ENCODE data around the gene SLITRK1. TPM values are rescaled to one million over a fixed set of nuclear protein-coding genes. Genes with fewer than 3 reads are reported as not detected.

Gene SLITRK1
- total RNA-seq = not detected

DNA sequence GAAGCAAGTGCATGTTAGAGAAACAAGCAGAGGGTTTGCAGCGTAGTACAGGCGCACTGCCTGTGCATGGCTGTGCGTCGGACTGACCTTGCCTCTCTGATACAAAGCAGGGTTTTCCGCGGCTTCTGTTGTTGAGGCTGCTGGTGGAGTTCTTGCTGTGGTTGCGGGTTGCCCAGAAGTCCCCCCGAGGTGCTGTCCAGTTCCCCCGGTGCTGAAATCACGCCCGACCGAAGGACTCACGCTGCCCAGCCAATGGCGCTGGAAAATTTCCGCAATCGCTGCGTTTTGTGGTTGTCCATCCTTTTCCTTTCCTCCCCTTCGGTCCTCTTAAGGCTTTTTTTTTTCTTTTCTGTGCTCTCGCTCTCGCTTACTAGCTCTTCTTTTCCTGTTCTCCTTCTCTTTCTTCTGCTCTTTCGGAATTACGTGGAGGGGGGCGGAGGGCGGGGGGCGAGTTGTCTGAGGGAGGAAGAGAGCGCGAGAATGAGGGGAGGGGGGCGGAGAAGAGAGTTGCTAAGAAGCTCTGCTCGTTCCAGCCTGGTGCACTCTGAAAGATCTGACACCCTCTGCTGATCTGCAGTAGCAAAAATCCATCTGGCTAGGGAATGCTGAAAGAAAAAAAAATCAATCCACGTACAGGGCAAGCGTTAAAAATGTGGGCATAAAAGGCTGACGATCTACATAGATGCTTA, at the start of gene SLITRK1:
SLITRK1 (minus strand) TSS at position 558 of the 689 bp plus-strand sequence. CDS start 967 bp downstream, outside the sequence.
- Mint-ChIP-seq H3K9me3 (peaks cover 8 to 11% of the 10 kb centered on the region in 2 donors), H3K36me3 (peaks cover 24 to 34% of the 10 kb centered on the region in 2 donors), H3K27ac (no peak within 1 kb of the TSS)
- DNase-seq (ENCODE audit: low spot score in 2 of 2) (no peak), ATAC-seq (no peak)

DNA sequence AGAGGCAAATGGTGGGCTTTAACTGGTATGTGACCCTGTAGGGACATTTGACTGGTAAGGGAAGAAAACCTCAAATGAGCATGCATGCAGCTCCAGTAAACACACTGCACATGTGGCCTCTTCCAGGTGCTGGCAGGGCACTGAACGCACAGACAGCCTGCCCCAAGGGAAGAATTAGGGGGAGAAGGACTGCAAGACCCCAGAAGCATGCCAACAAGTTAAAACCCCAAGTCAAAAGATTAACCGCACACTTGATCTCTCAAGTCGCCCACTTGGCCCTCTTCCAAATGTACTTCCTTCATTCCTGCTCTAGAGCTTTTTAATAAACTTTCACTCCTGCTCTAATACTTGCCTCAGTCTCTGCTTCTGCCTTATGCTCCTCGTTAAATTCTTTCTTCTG, 46.9 kb upstream of the SLITRK1 start:
- ATAC-seq = no peak

DNA sequence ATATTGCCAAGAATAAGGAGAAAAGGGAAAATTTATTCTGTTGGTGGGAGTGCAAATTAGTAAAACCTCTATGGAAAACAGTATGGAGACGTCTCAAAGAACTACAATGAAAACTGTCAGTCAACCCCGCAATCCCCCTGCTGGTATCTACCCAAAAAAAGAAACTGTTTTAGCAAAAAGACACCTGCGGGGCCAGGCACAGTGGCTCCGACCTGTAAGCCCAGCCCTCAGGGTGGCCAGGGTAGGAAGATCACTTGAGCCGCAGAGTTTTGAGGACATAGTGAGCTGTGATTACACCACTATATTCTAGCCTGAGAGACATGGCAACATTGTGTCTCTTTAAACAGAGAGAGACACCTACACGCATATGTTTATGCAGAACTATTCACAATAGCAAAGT, 37.5 kb upstream of the SLITRK1 start:
- Mint-ChIP-seq H3K9me3 (peaks cover 0 to 5% of the 10 kb centered on the region in 2 donors), H3K27ac (no peak overlapping the region), H3K36me3 (no peaks in the 10 kb centered on the region)
- ATAC-seq = no peak
- DNase-seq (ENCODE audit: low spot score in 2 of 2) = no peak

More for the DNA sequence above, 46.9 kb upstream of the SLITRK1 start:
- no peaks in the 10 kb centered on the region for H3K36me3 Mint-ChIP-seq
- no peak overlapping the region for H3K27ac Mint-ChIP-seq
- DNase-seq (ENCODE audit: low spot score in 2 of 2) = no peak
- peaks cover 5 to 6% of the 10 kb centered on the region in 2 donors for H3K9me3 Mint-ChIP-seq

DNA sequence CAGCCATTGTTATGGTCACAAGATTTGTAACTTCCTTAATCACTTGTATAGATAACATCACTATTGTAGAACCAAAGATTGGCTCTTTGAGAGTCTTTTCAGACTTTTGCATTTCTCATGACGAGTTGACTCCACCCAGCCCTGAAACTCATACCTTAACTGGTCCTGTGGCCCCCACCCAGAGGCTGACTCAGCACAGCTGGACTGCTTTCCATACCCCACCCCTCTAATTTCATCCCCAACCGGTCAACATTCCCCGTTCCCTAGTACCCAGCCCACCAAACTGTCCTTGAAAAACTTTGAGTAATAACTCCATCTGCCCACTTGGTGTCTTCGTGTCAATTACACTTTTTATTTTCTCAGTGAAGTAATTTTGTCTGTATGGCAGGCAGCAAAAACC, 32.1 kb upstream of the SLITRK1 start:
- no peak for DNase-seq (ENCODE audit: low spot score in 2 of 2)
- Mint-ChIP-seq H3K27ac (no peak overlapping the region), H3K36me3 (no peaks in the 10 kb centered on the region), H3K9me3 (peaks cover 14 to 17% of the 10 kb centered on the region in 2 donors)
- ATAC-seq = no peak

GRCh38 chr13:83907196-83907989, 25.1 kb upstream of the SLITRK1 start:
- ATAC-seq (no peak), DNase-seq (ENCODE audit: low spot score in 2 of 2) (no peak)
- Mint-ChIP-seq H3K36me3 (no peaks in the 10 kb centered on the region), H3K27ac (no peak overlapping the region), H3K9me3 (peaks cover 18 to 31% of the 10 kb centered on the region in 2 donors)

- no peak for ATAC-seq
- Mint-ChIP-seq H3K9me3 (peaks cover 18 to 25% of the 10 kb centered on the region in 2 donors), H3K36me3 (no peaks in the 10 kb centered on the region), H3K27ac (no peak overlapping the region)
- no peak for DNase-seq (ENCODE audit: low spot score in 2 of 2)
These were observed 24.1 kb upstream of the SLITRK1 start for GRCh38 chr13:83906240-83906820.

- no peaks in the 10 kb centered on the region for H3K36me3 Mint-ChIP-seq
- ATAC-seq (peak in 1 of 2 donors; percentile 59), DNase-seq (ENCODE audit: low spot score in 2 of 2) (no peak)
- no peak overlapping the region for H3K27ac Mint-ChIP-seq
- peaks cover 13 to 21% of the 10 kb centered on the region in 2 donors for H3K9me3 Mint-ChIP-seq
These were observed 23.4 kb upstream of the SLITRK1 start for GRCh38 chr13:83905641-83906040.

GRCh38 chr13:83895994-83896580, 13.8 kb upstream of the SLITRK1 start:
- ATAC-seq = no peak
- Mint-ChIP-seq H3K27ac (no peak overlapping the region), H3K36me3 (no peaks in the 10 kb centered on the region), H3K9me3 (peaks cover 0 to 6% of the 10 kb centered on the region in 2 donors)
- no peak for DNase-seq (ENCODE audit: low spot score in 2 of 2)

DNA sequence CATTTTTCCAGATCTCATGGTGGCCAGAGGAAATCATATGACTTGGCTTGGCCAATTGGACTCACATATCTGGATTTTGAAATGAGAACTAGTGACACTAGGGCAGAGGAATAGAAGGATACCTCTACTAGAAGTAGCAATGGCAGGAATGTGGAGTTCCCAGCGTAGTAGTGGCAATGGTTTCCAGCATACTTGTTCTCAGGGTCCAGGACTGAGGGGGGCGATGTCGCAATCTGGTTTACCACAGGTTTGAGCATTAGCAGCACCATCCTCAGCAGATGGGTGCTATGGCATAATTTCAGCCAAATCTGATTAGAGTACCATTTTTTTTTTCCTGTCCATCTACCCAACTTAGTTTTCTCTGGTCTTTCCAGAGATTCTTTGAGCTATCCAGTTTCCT, 8.1 kb upstream of the SLITRK1 start:
- DNase-seq (ENCODE audit: low spot score in 2 of 2) (no peak), ATAC-seq (no peak)
- Mint-ChIP-seq H3K27ac (no peak overlapping the region), H3K9me3 (no peaks in the 10 kb centered on the region), H3K36me3 (no peaks in the 10 kb centered on the region)

- no peak for DNase-seq (ENCODE audit: low spot score in 2 of 2)
- peaks cover 5 to 8% of the 10 kb centered on the region in 2 donors for H3K9me3 Mint-ChIP-seq
- no peak for ATAC-seq
- H3K36me3 Mint-ChIP-seq = peaks cover 14 to 31% of the 10 kb centered on the region in 2 donors
- H3K27ac Mint-ChIP-seq = no peak overlapping the region
These were observed 1.9 kb upstream of the SLITRK1 start for GRCh38 chr13:83884141-83884540.

DNA sequence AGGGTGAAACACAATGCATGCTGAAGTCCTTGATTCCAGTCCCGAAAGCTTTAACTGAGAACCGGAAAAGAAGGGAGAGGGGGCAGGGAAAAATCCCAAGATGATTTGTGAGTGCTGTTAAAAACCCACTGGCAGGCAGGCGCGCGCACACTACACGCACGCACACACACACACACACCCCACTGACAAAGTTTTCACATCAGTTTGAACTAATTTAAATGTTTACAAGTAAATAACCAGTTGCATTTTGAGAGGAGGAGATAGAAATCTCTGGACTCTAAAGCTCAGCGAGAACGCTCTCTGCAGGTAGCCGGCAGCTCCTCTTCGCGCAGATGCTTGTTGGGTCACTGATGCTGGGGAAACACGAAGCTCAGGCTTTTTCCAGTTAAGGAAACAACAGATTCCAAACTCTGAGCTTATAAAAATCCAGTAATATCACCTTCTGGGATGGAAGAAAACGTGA, 818 bp upstream of the SLITRK1 start:
- no peak overlapping the region for H3K27ac Mint-ChIP-seq
- H3K36me3 Mint-ChIP-seq = peaks cover 24 to 34% of the 10 kb centered on the region in 2 donors
- ATAC-seq (no peak), DNase-seq (ENCODE audit: low spot score in 2 of 2) (no peak)
- H3K9me3 Mint-ChIP-seq = peaks cover 8 to 11% of the 10 kb centered on the region in 2 donors

- peaks cover 24 to 34% of the 10 kb centered on the region in 2 donors for H3K36me3 Mint-ChIP-seq
- ATAC-seq = no peak
- no peak for DNase-seq (ENCODE audit: low spot score in 2 of 2)
- H3K9me3 Mint-ChIP-seq = peaks cover 8 to 11% of the 10 kb centered on the region in 2 donors
- H3K27ac Mint-ChIP-seq = no peak overlapping the region
These were observed 309 bp upstream of the SLITRK1 start for GRCh38 chr13:83882606-83882959.

DNA sequence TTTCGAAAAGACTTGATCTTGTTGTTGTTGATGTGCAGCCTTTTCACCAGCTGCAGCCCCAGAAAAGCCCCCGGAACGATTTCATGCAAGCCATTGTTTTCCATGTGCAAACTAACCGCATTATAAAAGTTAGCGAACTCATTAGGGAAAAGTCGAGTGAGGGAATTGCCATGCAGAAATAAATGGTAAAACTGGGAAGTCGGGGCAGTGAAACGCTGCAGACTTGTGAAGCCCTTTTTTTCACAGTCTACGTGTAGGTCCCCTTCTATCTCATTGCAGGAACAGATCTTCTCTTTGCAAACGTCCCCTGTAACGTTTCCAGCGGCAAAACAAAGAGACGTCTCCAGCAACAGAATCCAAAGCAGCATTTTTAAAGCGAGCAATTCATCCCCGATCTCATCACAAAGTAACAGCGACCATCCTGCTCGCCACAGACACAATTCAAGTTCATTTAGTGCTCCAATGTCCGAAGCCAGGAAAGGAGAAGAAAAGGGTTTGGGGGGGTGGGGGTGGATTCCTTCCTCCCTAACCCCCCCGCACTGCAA, 1.1 kb downstream of the SLITRK1 start:
- peaks cover 8 to 11% of the 10 kb centered on the region in 2 donors for H3K9me3 Mint-ChIP-seq
- ATAC-seq (no peak), DNase-seq (ENCODE audit: low spot score in 2 of 2) (no peak)
- H3K27ac Mint-ChIP-seq = no peak overlapping the region
- H3K36me3 Mint-ChIP-seq = peaks cover 24 to 34% of the 10 kb centered on the region in 2 donors

DNA sequence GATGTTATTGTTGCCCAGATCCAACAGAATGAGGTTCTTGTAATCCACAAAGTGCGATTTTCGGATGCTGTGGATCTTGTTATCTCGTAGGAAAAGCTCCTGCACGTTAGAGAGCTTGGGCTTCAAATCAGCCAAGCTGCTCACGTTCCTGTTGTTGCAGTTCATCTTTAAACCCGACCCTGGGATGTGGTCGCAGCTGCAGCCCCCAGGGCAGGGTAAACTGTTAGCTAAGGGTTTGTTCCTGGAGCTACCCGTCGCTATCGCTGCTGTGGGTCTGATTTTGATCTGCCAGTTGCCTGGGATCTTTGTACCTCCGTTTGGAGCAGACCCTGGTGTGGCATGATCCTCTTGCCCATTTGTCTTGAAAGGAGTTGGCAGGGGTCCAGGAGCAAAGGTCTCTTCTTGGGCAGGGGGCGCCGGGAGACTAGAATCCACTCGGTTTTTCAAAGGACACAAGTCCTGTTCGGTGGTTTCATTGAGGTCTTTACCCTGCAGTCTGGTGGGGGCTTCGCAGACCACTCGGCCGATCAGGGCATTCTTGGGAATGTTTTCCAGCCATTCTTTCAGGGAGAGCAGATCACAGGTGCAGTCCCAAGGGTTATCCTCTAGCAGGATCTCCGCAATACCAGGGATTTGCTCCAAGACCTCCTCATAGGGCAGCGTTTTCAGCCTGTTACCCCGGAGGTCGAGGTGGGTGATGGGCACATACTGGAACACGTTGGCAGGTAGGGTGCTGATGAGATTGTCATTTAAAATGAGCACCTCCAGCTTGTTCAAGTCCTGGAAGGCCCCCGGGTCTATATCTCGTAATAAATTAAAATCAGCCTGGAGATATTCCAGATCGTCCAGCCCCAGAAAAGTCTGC, 1.8 kb downstream of the SLITRK1 start:
- no peak for DNase-seq (ENCODE audit: low spot score in 2 of 2)
- no peak for ATAC-seq
- peaks cover 8 to 14% of the 10 kb centered on the region in 2 donors for H3K9me3 Mint-ChIP-seq
- no peak overlapping the region for H3K27ac Mint-ChIP-seq
- H3K36me3 Mint-ChIP-seq = peaks cover 24 to 34% of the 10 kb centered on the region in 2 donors

DNA sequence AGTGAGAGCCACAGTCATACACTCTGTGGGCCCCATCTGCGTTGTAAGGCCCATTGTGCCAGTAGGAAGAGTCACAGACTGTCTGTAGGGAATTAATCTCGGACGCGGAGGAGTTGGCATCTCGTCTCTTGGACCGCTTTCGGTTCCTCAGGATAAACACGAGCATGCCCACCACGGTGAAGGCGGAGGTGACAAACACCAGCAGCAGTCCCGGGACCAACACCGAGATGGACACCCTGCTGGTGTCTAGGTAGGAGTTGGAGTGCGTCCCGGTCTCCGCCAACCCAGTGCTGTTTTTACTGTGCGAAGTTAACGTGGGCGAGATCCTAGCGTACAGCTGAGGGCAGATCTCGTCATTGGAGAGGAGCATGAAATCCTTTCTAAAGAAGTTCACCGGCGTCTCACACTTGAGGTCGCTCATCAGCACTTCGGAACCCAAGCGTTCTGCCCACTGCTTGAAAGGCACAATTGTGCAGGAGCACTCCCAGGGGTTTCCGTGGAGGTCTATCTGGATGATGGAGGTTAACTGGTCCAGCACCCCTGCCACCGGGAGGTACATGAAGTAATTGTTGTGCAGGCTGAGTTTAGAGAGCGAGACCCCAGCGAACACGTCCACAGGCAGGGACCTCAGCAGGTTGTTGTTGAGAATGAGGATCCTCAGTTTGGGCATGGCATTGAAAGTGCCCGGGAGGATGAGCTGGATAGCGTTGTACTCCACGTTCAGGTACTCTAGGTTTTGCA, 2.7 kb downstream of the SLITRK1 start:
- peaks cover 8 to 14% of the 10 kb centered on the region in 2 donors for H3K9me3 Mint-ChIP-seq
- no peak overlapping the region for H3K27ac Mint-ChIP-seq
- ATAC-seq = no peak
- H3K36me3 Mint-ChIP-seq = peaks cover 24 to 34% of the 10 kb centered on the region in 2 donors
- DNase-seq (ENCODE audit: low spot score in 2 of 2) = peak in 1 of 2 donors; percentile 51

Data from activated naive CD4-positive, alpha-beta T cell treated with anti-CD3 and anti-CD28 coated beads, Interleukin-2, amount 50 U/mL, for 72 hours (primary cell).